HepG2 (cell line): ENCODE results near the gene CST4. TPM values are rescaled to one million over a fixed set of nuclear protein-coding genes. Genes with fewer than 3 reads are reported as not detected.

Experiments used
- ATAC-seq: fragments of 200-7000 bp; cut with Tn5 transposase; 3 replicates; pipeline ENCODE4 v1.9.1; 2020; ENCODE audit warnings: mild to moderate bottlenecking, moderate library complexity
- BruUV-seq: library from RNA; stranded (reverse); fragments of 400-500 nt; replicated peaks from 2 replicates; lab custom pipeline; 2021; lab: Mats Ljungman, UMichigan
- CTCF ChIA-PET: fragments of 300-600 bp; formaldehyde crosslinking; extraction: SDS; loops from one replicate; lab custom pipeline; 2021; ENCODE audit warnings: low total read pairs, inconsistent platforms, low intra/inter-chr PET ratio; lab: Yijun Ruan, JAX
- POLR2A ChIA-PET: fragments of 350-600 bp; sonication (Branson Sonifier 250); formaldehyde crosslinking; loops from one replicate; lab custom pipeline; 2020; ENCODE audit warnings: antibody characterized with exemption, inconsistent platforms; lab: Yijun Ruan, JAX
- DNase-seq: peaks from one replicate; pipeline ENCODE4 v3.0.0-alpha.2; 2015; ENCODE audit warnings: low spot score
- FAIRE-seq: peaks from 3 replicates; lab custom pipeline; 2011; peaks lifted over from hg19 to GRCh38; lab: Jason Lieb, UNC
- H2AFZ ChIP-seq: one replicate; pipeline ENCODE4 v1.6.1; 2011; ENCODE audit warnings: low read length, inconsistent platforms
- H3K27ac ChIP-seq: fragments of 300-600 bp; 3 replicates; pipeline ENCODE4 v1.8.0; 2011; ENCODE audit warnings: mixed run types, mild to moderate bottlenecking, mixed read lengths, low read length, inconsistent platforms; ENCODE audit not compliant: insufficient read depth; ENCODE audit errors: extremely low read length
- H3K27me3 ChIP-seq, 2 experiments: fragments of 200-600 bp in 1 of 2; 2 replicates in 1 of 2; 3 replicates in 1 of 2; pipeline versions ENCODE4 v1.6.0 to v1.8.0; 2011; ENCODE audit warnings: low read length in 2 of 2, mild to moderate bottlenecking in 2 of 2, moderate library complexity in 2 of 2, inconsistent platforms in 1 of 2; ENCODE audit not compliant: insufficient read depth in 2 of 2, control insufficient read depth in 1 of 2
- H3K36me3 ChIP-seq, 2 experiments: fragments of 200-600 bp in 1 of 2; replicated peaks in 1 of 2; 2 replicates in 1 of 2; 3 replicates in 1 of 2; pipeline versions ENCODE4 v1.5.1 to v1.8.0; 2011; ENCODE audit warnings: low read length in 2 of 2, inconsistent platforms in 1 of 2; ENCODE audit not compliant: insufficient read depth in 2 of 2, control insufficient read depth in 1 of 2
- H3K4me1 ChIP-seq: 2 replicates; pipeline ENCODE4 v1.5.1; 2012; ENCODE audit warnings: low read length, inconsistent platforms; ENCODE audit not compliant: insufficient read depth
- H3K4me2 ChIP-seq: 2 replicates; pipeline ENCODE4 v1.6.0; 2011; ENCODE audit warnings: low read depth, low read length, inconsistent platforms
- H3K4me3 ChIP-seq, 3 experiments: fragments of 200-600 bp in 1 of 3; sonication (generic), shearing (Covaris generic) in 1 of 3; replicated peaks in 1 of 3; 2 replicates each; pipeline ENCODE4 v1.5.1; 2011 to 2016; ENCODE audit warnings: low read length in 3 of 3, inconsistent platforms in 2 of 3, low read depth in 2 of 3, mild to moderate bottlenecking in 2 of 3, control low read depth in 1 of 3, mixed read lengths in 1 of 3; ENCODE audit not compliant: insufficient read depth in 1 of 3
- H3K79me2 ChIP-seq: one replicate; pipeline ENCODE4 v1.6.1; 2011; ENCODE audit warnings: low read length, inconsistent platforms; ENCODE audit not compliant: insufficient read depth
- H3K9ac ChIP-seq: 2 replicates; pipeline ENCODE4 v1.6.0; 2011; ENCODE audit warnings: mild to moderate bottlenecking, low read depth, low read length, inconsistent platforms; ENCODE audit not compliant: insufficient read depth
- H3K9me3 ChIP-seq: 2 replicates; pipeline ENCODE4 v1.5.1; 2012; ENCODE audit warnings: mild to moderate bottlenecking, low read length
- H4K20me1 ChIP-seq: 2 replicates; pipeline ENCODE4 v1.6.0; 2011; ENCODE audit warnings: inconsistent platforms, mild to moderate bottlenecking, low read length, moderate library complexity; ENCODE audit not compliant: insufficient read depth
- CHCHD3 ChIP-seq: sonication (generic); formaldehyde crosslinking; IDR thresholded peaks from 2 replicates; pipeline ENCODE4 v1.8.0; 2022; ENCODE audit warnings: mild to moderate bottlenecking, missing genetic modification reagents, moderate library complexity
- HNF4G ChIP-seq, 2 experiments: sonication (generic) in 1 of 2; formaldehyde crosslinking in 1 of 2; IDR thresholded peaks; 2 replicates each; pipeline versions ENCODE4 v1.4.0 to v1.6.1; 2011 to 2020; ENCODE audit warnings: borderline replicate concordance in 2 of 2, low read depth in 2 of 2, mild to moderate bottlenecking in 2 of 2, low read length in 1 of 2, missing genetic modification reagents in 1 of 2, moderate library complexity in 1 of 2
- KAT8 ChIP-seq: IDR thresholded peaks from 2 replicates; pipeline ENCODE4 v1.6.1; 2016; ENCODE audit warnings: missing genetic modification reagents, missing compliant biosample characterization
- ZNF619 ChIP-seq: sonication (generic); formaldehyde crosslinking; IDR thresholded peaks from 2 replicates; pipeline ENCODE4 v1.4.0; 2020; ENCODE audit warnings: mild to moderate bottlenecking, missing genetic modification reagents
- WGBS: methylation state at CpG from one replicate; pipeline ENCODE4 v1.1.6; 2017; ENCODE audit warnings: low lambda C conversion rate; 5-methylcytosine and 5-hydroxymethylcytosine counted together
- in situ Hi-C: cut with HindIII; loops from 2 replicates; pipeline ENCODE4 v1.10.0; 2017; ENCODE audit warnings: low pct_unique_long_range_greater_than_20kb; ENCODE audit not compliant: extremely low pct_ligation_motif_present
- intact Hi-C: fragments of 100-400 bp; cut with micrococcal nuclease; formaldehyde crosslinking; loops from one replicate; pipeline ENCODE4 v1.10.0; 2022; ENCODE audit not compliant: unreplicated experiment
- polyA plus RNA-seq, 8 experiments: library from polyadenylated mRNA; depleted of rRNA in 3 of 8; stranded (reverse) in 7 of 8; unstranded in 1 of 8; fragments of >200 nt; fragmentation: Illumina TruSeq in 4 of 8; extraction: Trizol in 4 of 8; gene quantifications; 2 replicates each; pipeline versions ENCODE4 v1.2.1 to v1.2.3, GENCODE V29; 2011 to 2016; ENCODE audit warnings: low read depth in 4 of 8, missing spikeins in 1 of 8, mixed read lengths in 1 of 8; ENCODE audit not compliant: insufficient read depth in 1 of 8
- total RNA-seq, 5 experiments: library from RNA; depleted of rRNA; stranded (reverse); fragments of >200 nt; fragmentation: Illumina TruSeq; extraction: Trizol; gene quantifications; 2 replicates each; pipeline ENCODE4 v1.2.3, GENCODE V29; 2016; ENCODE audit warnings: low read depth in 1 of 5
- TF ChIP-seq, protein P1 (sequence below): sonication (generic); formaldehyde crosslinking; IDR thresholded peaks from 2 replicates; pipeline ENCODE4 v1.8.0; 2022; ENCODE audit warnings: missing genetic modification reagents, mild to moderate bottlenecking, inconsistent platforms, borderline replicate concordance
- TF ChIP-seq, protein P2 (sequence below): sonication (generic); formaldehyde crosslinking; IDR thresholded peaks from 2 replicates; pipeline ENCODE4 v1.8.0; 2022; ENCODE audit warnings: mild to moderate bottlenecking, missing genetic modification reagents; ENCODE audit not compliant: insufficient replicate concordance
- TF ChIP-seq, protein P3 (sequence below): sonication (generic); formaldehyde crosslinking; IDR thresholded peaks from 2 replicates; pipeline ENCODE4 v1.4.0; 2020; ENCODE audit warnings: mild to moderate bottlenecking, missing genetic modification reagents

CST4 gene
- total and polyA plus RNA-seq, 2 of the 13 experiments (the other 11 are each of a cell fraction or from before 2014, with no cell fraction given) = not detected

DNA sequence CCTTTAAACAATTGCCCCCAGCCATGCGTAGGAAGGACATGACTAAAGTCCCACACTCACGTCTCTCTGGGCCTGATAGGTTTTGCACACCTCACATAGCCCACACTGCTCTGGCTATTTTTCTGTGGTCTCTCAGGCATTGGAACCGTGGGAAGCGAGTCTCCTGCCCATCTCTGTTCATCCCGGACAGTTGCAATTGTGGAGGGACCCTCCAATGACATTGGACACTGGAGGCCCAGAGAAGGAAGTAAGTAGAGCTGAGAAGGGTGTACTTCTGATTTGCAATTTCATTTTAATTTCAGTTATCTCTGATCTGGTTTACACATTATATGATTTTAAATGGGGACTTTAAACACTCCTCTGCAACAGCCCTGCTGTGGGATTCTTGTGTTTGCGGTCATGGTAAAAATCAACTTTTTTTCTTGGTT is 27.8 kb downstream of the CST4 start (continued):
- TF ChIP-seq, protein P1, sequence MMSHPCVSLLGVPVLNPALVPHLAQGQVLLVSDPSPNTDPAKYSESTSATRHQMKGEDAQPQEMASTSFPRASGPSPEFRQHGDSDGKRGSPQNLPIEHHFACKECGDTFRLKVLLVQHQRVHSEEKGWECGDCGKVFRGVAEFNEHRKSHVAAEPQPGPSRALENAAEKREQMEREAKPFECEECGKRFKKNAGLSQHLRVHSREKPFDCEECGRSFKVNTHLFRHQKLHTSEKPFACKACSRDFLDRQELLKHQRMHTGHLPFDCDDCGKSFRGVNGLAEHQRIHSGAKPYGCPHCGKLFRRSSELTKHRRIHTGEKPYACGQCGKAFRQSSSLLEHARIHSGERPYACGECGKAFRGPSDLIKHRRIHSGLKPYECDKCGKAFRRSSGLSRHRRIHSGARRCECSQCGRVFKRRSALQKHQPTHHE (CRISPR knock-in tag) = 0 out of 2 replicates have a peak, but pooled peaks have one; percentile 9
- TF ChIP-seq ZNF619 (CRISPR knock-in tag) (0 out of 2 replicates have a peak, but pooled peaks have one; percentile 63), CHCHD3 (CRISPR knock-in tag) (no peak)

DNA sequence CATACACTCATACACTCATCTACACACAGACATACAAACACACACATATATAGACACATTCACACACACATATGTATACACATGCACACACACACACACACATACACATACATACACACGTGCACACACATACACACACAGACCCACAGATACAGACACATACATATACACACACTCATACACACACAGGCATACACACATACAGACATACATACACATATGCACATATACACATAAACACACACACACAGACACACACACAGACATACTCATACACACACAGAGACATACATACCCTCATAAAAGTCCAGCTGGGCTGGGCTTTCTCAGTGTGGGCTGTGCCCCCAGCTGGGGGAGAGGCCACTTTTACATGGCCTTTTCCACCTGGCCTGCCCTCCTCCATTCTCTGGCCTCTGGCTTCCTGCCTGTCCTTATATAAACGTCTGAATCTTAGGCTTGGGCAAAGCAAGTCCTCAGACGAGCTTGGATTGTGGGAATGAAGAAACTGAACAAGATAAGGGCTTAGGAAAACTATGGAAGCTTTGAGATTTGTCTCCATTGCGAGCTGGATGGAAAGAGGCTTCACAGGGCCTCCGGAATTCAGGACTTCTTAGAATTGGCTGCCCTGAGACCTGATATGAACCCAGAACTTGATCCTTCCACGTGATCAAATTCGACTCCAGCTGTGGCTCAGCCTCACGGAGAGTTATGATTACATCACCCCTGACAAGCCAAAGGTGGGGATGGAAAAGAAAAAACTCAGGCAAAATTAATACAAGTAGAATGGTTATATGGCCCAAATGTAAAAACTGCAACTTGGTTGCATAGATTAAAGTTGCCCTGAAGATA is 28.6 kb downstream of the CST4 start:
- no peaks in the 10 kb centered on the region for H3K36me3 ChIP-seq
- ATAC-seq (peak; percentile 22), FAIRE-seq (peak; percentile 86), DNase-seq (peak; percentile 73)
- peaks cover 98% of the 10 kb centered on the region for H3K4me1 ChIP-seq
- ChIA-PET CTCF (no interaction called here), POLR2A (interaction anchor here (1.0 to 9.9 kb wide), 9 partner anchors 11 to 1170 kb away, joined by 3 to 543 read pairs (median 15); partner anchors contain the start of genes CST3 and NXT1)
- peak overlapping the region; percentile 44 to 65 (median 48) for H3K4me3 ChIP-seq
- H3K79me2 ChIP-seq = peaks cover 5% of the 10 kb centered on the region
- no peaks in the 10 kb centered on the region for H3K9me3 ChIP-seq
- in situ Hi-C loops (no loop called here), intact Hi-C loops (loop anchor here (2.0 to 5.0 kb wide), 4 partner anchors 33 to 309 kb away; partner anchors contain the start of gene NXT1)
- H2AFZ ChIP-seq = peak overlapping the region; percentile 42
- no TSS peak for BruUV-seq
- H3K27me3 ChIP-seq = no peaks in the 10 kb centered on the region
- 6% methylated on average over 8 of the region's 8 CpGs for WGBS
- H3K4me2 ChIP-seq = peak overlapping the region; percentile 93
- peak overlapping the region; percentile 93 for H3K27ac ChIP-seq
- no peaks in the 10 kb centered on the region for H4K20me1 ChIP-seq
- H3K9ac ChIP-seq = peak overlapping the region; percentile 72
- TF ChIP-seq, protein P2, sequence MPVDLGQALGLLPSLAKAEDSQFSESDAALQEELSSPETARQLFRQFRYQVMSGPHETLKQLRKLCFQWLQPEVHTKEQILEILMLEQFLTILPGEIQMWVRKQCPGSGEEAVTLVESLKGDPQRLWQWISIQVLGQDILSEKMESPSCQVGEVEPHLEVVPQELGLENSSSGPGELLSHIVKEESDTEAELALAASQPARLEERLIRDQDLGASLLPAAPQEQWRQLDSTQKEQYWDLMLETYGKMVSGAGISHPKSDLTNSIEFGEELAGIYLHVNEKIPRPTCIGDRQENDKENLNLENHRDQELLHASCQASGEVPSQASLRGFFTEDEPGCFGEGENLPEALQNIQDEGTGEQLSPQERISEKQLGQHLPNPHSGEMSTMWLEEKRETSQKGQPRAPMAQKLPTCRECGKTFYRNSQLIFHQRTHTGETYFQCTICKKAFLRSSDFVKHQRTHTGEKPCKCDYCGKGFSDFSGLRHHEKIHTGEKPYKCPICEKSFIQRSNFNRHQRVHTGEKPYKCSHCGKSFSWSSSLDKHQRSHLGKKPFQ = no peak
- TF ChIP-seq HNF4G (IDR thresholded peaks at IDR 0.05; ENCODE audit: borderline replicate concordance, low read depth, low read length) (0 out of 2 replicates have a peak, but pooled peaks have one; percentile 25), HNF4G (CRISPR knock-in tag; IDR thresholded peaks at IDR 0.05; ENCODE audit: borderline replicate concordance, low read depth) (no peak; the same call in 1 of the 2 replicates), KAT8 (CRISPR knock-in tag) (peak; percentile 13; the same call in 1 of the 2 replicates)
- TF ChIP-seq, protein P3, sequence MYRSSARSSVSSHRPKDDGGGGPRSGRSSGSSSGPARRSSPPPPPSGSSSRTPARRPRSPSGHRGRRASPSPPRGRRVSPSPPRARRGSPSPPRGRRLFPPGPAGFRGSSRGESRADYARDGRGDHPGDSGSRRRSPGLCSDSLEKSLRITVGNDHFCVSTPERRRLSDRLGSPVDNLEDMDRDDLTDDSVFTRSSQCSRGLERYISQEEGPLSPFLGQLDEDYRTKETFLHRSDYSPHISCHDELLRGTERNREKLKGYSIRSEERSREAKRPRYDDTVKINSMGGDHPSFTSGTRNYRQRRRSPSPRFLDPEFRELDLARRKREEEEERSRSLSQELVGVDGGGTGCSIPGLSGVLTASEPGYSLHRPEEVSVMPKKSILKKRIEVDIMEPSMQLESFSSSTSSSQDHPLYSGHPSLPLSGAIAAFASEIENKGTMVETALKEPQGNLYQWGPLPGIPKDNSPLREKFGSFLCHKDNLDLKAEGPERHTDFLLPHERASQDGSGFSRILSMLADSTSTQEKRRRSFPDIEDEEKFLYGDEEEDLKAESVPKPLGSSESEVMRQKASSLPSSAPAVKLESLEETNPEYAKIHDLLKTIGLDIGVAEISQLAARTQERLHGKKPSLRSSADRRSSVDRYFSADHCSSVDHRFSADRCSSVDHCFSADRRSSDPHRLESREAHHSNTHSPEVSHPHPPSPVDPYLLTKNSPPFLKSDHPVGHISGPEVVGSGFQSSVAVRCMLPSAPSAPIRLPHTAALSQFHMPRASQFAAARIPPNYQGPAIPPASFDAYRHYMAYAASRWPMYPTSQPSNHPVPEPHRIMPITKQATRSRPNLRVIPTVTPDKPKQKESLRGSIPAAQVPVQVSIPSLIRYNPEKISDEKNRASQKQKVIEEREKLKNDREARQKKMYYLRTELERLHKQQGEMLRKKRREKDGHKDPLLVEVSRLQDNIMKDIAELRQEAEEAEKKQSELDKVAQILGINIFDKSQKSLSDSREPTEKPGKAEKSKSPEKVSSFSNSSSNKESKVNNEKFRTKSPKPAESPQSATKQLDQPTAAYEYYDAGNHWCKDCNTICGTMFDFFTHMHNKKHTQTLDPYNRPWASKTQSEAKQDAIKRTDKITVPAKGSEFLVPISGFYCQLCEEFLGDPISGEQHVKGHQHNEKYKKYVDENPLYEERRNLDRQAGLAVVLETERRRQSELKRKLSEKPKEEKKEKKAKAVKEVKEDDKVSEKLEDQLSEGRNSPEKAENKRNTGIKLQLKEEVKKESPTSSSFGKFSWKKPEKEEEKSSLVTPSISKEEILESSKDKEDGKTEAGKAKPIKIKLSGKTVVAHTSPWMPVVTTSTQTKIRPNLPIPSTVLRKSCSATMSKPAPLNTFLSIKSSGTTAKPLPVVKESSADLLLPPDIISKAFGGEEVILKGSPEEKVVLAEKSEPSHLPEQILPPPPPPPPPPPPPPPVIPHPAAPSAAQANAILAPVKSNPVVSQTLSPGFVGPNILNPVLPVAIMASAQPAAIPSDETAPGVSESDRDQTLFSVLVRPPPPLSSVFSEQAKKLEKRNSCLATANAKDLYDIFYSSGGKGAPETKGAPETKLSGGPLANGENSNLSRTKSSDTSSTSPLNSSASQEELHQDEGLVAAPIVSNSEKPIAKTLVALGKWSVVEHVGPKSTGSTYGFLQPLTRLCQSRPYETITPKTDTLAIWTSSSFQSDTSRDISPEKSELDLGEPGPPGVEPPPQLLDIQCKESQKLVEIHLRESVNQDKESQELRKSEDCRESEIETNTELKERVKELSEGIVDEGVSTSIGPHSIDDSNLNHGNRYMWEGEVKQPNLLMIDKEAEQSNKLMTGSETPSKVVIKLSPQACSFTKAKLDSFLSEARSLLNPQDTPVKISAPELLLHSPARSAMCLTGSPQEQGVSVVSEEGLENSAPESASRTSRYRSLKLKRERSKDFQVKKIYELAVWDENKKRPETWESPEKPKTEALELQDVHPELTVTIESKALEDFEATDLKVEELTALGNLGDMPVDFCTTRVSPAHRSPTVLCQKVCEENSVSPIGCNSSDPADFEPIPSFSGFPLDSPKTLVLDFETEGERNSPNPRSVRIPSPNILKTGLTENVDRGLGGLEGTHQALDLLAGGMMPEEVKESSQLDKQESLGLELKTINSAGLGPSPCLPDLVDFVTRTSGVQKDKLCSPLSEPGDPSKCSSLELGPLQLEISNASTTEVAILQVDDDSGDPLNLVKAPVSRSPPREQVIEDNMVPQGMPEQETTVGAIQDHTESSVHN = 0 out of 2 replicates have a peak, but pooled peaks have one; percentile 37
